C4-2B (cell line): ENCODE data around the gene HGF.
"Not testable (repeated sequence)": the region's sequence is repeated elsewhere in the genome, so short reads cannot be mapped to it uniquely, and the experiment has no call there.

Source experiments
- H3K27ac ChIP-seq: fragments of 450-650 bp; 2 replicates; pipeline ENCODE4 v1.5.1; 2017
- ZFX ChIP-seq: fragments of 450-650 bp; IDR thresholded peaks from 2 replicates; pipeline ENCODE4 v1.6.1; 2017
- TF ChIP-seq, protein P1 (sequence below): fragments of 450-650 bp; conservative IDR thresholded peaks from 2 replicates; pipeline ENCODE4 v1.5.1; 2017; ENCODE audit warnings: mild to moderate bottlenecking

The HGF gene

DNA sequence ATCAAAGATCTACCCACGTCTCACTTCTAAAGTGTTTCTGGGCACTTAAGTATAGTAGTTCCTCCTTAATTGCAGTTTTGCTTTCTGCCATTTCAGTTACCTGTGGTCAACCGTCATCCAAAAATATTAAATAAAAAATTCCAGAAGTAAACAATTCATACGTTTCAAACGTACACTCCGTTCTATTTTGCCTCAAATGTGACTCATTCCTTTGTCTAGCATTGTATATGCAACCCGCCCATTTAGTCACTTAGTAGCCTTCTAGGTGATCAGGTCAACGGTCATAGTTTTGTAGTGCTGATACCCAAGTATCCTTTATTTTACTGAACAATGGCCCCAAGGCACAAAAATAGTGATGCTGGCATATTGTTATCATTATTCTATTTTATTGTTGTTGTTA lies 33.8 kb downstream of the HGF start:
- no peak overlapping the region for H3K27ac ChIP-seq
- TF ChIP-seq, protein P1, sequence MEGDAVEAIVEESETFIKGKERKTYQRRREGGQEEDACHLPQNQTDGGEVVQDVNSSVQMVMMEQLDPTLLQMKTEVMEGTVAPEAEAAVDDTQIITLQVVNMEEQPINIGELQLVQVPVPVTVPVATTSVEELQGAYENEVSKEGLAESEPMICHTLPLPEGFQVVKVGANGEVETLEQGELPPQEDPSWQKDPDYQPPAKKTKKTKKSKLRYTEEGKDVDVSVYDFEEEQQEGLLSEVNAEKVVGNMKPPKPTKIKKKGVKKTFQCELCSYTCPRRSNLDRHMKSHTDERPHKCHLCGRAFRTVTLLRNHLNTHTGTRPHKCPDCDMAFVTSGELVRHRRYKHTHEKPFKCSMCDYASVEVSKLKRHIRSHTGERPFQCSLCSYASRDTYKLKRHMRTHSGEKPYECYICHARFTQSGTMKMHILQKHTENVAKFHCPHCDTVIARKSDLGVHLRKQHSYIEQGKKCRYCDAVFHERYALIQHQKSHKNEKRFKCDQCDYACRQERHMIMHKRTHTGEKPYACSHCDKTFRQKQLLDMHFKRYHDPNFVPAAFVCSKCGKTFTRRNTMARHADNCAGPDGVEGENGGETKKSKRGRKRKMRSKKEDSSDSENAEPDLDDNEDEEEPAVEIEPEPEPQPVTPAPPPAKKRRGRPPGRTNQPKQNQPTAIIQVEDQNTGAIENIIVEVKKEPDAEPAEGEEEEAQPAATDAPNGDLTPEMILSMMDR, result no peak
- no peak for TF ChIP-seq ZFX

DNA sequence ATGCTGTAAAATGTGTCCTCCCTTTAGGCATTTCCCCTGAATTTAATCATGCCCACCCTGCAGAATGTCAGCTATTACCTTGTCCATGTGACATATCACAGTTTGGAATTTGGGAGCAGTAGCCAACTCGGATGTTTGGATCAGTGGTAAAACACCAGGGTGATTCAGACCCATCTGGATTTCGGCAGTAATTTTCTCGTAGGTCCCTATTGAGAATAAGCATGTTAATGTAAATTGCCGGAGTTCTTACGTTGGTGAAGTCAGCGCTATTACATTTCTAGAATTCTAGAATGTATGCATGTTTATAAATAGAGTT lies 44.1 kb downstream of the HGF start:
- TF ChIP-seq, protein P1, result no peak
- no peak for TF ChIP-seq ZFX
- no peak overlapping the region for H3K27ac ChIP-seq

DNA sequence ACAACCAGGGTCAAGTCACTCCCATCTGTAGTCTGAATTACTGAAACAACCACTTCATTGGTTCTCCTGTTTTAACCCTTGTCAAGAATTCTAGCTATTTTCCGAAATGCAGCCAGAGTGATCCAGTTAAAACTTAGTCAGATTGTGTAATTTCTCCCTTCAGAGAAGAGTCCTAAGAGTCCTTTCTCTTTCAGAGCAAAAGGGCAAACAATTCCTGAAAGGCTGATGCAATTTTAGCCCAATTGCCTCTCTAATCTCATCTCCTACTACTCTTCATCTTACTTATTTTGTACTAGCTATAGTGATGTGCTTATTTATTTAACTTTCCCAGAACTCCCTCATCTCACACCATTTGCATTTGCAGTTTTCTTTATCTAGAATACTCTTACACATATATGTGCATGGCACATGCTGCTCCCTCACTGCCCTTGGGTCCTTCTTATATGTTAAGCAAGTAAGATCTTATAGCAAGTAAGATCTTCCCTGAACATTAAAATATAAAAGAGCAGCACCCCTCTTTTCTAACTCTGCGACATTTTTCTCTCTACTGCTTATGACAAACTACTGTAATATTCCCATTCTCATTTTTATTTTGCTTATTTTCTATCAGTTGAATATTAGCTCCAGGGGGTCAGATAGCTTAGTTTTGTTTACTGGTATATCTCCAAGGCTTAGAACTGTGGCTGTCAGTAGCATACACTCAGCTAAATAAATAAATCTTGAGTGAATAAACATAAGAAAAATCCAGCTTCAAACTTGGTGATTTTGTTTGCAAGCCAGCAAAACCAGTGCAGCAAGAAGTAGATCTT lies 44.6 kb downstream of the HGF start:
- TF ChIP-seq ZFX, result no peak
- TF ChIP-seq, protein P1, result no peak

DNA sequence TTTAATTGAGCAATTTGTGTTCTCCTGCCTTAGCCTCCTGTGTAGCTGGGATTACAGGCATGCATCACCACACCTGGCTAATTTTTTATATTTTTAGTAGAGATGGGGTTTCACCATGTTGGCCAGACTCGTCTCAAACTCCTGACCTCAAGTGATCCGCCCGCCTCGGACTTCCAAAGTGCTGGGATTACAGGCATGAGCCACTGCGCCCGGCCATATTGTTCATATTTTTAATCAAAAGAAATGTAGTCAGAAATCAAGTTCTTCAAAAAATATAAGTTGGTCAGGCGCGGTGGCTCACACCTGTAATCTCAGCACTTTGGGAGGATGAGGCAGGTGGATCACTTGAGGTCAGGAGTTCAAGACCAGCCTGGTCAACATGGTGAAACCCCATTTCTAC lies 47.6 kb downstream of the HGF start:
- not testable (repeated sequence) for H3K27ac ChIP-seq

More for the DNA sequence above, 44.6 kb downstream of the HGF start:
- no peak overlapping the region for H3K27ac ChIP-seq

DNA sequence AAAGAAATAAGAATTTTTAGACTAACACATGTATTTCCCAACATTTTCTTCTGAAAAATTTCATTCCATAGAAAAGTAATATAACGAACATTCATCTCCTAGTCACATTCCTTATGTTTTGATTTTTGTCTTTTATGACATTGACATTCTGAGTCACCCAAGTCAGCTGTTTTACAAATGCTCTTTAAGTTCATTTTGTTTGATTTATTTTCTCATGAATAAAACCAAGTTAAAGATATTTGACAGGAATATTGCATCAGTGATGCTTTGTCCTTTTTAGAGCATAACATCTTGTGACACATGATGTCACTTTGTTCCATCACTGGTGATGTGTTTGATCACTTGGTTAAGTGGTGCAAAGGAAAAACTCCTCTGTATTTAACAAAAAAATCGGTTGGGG lies 48.4 kb downstream of the HGF start:
- no peak for TF ChIP-seq ZFX
- TF ChIP-seq, protein P1, result no peak
- no peak overlapping the region for H3K27ac ChIP-seq

DNA sequence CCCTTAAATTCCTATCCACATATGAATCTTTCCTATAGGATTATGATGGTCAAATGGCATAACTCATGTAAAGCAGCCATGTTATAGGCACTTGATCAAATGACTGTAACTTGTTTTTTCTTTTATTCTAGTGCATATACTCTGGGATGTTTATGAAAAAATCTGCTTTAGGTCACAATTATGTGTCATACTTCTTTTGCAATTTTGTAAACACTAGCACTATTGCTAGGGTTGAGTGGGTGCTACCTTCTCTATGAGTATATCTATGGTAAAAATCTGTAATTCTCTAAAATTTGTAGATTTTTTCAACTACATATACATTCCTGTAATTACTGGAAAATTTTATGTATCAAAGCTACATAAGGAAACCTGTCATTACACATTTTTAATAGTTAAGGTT lies 50.0 kb downstream of the HGF start:
- TF ChIP-seq, protein P1, result no peak
- no peak for TF ChIP-seq ZFX
- H3K27ac ChIP-seq, result no peak overlapping the region

DNA sequence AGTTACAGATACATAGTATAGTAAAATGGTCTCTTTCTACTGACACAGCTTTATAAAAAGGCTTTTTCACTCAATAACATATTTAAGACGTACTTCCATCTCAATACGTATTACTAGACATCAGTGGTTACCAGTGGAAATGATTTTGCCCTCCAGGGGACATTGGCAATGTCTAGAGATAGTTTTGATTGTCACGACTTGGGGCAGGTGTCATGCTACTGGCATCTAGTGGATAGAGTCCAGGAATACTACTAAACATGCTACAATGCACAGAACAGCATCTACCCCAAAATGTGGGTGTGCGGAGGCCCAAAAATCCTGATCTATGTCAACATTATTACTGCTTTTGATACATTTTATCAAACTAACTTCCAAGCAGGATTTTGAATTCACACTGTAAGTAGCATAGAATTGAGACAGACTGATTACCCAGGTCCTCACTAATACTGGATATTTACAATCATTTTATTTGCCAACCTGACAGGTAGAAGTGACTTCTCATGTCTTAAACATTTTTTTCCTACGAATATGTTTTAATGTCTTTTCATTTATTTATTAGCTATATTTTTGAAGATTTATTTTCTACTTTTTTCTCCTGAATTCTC lies 53.8 kb downstream of the HGF start:
- no peak overlapping the region for H3K27ac ChIP-seq
- TF ChIP-seq, protein P1, result peak; percentile 56
- no peak for TF ChIP-seq ZFX

DNA sequence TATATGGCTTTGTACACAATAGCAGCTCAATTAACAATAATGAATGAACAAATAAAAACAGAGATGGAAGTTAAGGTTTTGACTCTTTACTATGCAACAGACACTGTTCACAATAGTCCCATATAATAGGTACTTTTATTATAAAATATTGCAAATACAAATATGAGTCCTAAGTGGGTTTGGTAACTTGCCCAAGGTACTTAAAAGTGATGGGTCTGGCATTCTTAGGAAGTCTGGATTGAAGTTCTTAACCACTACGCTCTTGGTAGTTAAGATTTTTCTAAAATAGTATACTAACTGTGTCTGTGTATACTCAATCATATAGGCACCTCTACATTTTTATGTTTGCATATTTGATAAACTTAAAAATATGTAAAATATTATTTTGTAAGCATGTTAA lies 55.5 kb downstream of the HGF start:
- H3K27ac ChIP-seq, result no peak overlapping the region
- TF ChIP-seq ZFX, result no peak
- TF ChIP-seq, protein P1, result no peak
